ENCODE measurements around the gene TUBB8B. TPM values are rescaled to one million over a fixed set of nuclear protein-coding genes. Genes with fewer than 3 reads are reported as not detected.

TUBB8B gene
- 0.69 TPM for total RNA-seq

GRCh38 chr18:49176-49665, at the start of gene TUBB8B:
Gene TUBB8B (minus strand): TSS chr18:49615. CDS start chr18:49557, 58 bp downstream.

Small RNAs within 50 kb of the gene (small RNA-seq; reads per million reads assigned to genes)
- not detected for gene AP001005.2

Other genes with a start within 250 kb of the TUBB8B start
- gene USP14, start 108.9 kb upstream of the TUBB8B start, total RNA-seq: 44.5 TPM
- gene THOC1, start 218.4 kb upstream of the TUBB8B start, total RNA-seq: 97.8 TPM

Measured in diencephalon (tissue), 1 donor.